Mesendoderm (in vitro differentiated cells): ENCODE results near the gene DBP. TPM values are rescaled to one million over a fixed set of nuclear protein-coding genes. Genes with fewer than 3 reads are reported as not detected.
"Not testable (repeated sequence)": the region's sequence is repeated elsewhere in the genome, so short reads cannot be mapped to it uniquely, and the experiment has no call there.

Experiments used
- DNase-seq: peaks from one replicate; pipeline ENCODE4 v3.0.0; 2013
- H2AK5ac ChIP-seq: 2 replicates; pipeline ENCODE4 v1.6.1; 2013; ENCODE audit warnings: low read length, inconsistent platforms
- H2BK120ac ChIP-seq: 2 replicates; pipeline ENCODE4 v1.6.1; 2013; ENCODE audit warnings: low read depth, mild to moderate bottlenecking, low read length, moderate library complexity, mixed read lengths
- H2BK15ac ChIP-seq: replicated peaks from 2 replicates; pipeline ENCODE4 v1.6.1; 2013; ENCODE audit warnings: low read depth, mild to moderate bottlenecking, moderate library complexity
- H2BK5ac ChIP-seq: 2 replicates; pipeline ENCODE4 v1.6.1; 2013; ENCODE audit warnings: low read length, inconsistent platforms
- H3K18ac ChIP-seq: 2 replicates; pipeline ENCODE4 v1.6.1; 2013; ENCODE audit warnings: mild to moderate bottlenecking, low read length, mixed read lengths
- H3K23ac ChIP-seq: one replicate; pipeline ENCODE4 v1.6.1; 2013; ENCODE audit warnings: low read length
- H3K27ac ChIP-seq: 2 replicates; pipeline ENCODE4 v1.5.1; 2013; ENCODE audit warnings: low read depth, mild to moderate bottlenecking, inconsistent platforms, low read length, moderate library complexity
- H3K27me3 ChIP-seq: 2 replicates; pipeline ENCODE4 v1.6.1; 2013; ENCODE audit warnings: low read length, control low read depth, mild to moderate bottlenecking, inconsistent platforms; ENCODE audit not compliant: insufficient read depth, poor library complexity
- H3K36me3 ChIP-seq: 2 replicates; pipeline ENCODE4 v1.6.1; 2013; ENCODE audit warnings: low read length, inconsistent platforms; ENCODE audit not compliant: control insufficient read depth, insufficient read depth
- H3K4ac ChIP-seq: one replicate; pipeline ENCODE4 v1.6.1; 2013; ENCODE audit warnings: low read depth, mild to moderate bottlenecking, low read length, moderate library complexity
- H3K4me1 ChIP-seq: 2 replicates; pipeline ENCODE4 v1.6.1; 2013; ENCODE audit warnings: low read depth, low read length, inconsistent platforms; ENCODE audit not compliant: control insufficient read depth
- H3K4me2 ChIP-seq: 2 replicates; pipeline ENCODE4 v1.6.1; 2013; ENCODE audit warnings: low read length
- H3K4me3 ChIP-seq: 2 replicates; pipeline ENCODE4 v1.5.1; 2013; ENCODE audit warnings: mild to moderate bottlenecking, low read length
- H3K56ac ChIP-seq: one replicate; pipeline ENCODE4 v1.6.1; 2013; ENCODE audit warnings: low read length
- H3K79me1 ChIP-seq: 2 replicates; pipeline ENCODE4 v1.6.1; 2013; ENCODE audit warnings: low read length, inconsistent platforms
- H3K79me2 ChIP-seq: 2 replicates; pipeline ENCODE4 v1.6.1; 2013; ENCODE audit warnings: mild to moderate bottlenecking, low read length; ENCODE audit not compliant: control insufficient read depth, insufficient read depth
- H3K9ac ChIP-seq: 2 replicates; pipeline ENCODE4 v1.6.1; 2013; ENCODE audit warnings: low read length, inconsistent platforms
- H4K5ac ChIP-seq: one replicate; pipeline ENCODE4 v1.6.1; 2013; ENCODE audit warnings: low read length
- H4K8ac ChIP-seq: one replicate; pipeline ENCODE4 v1.6.1; 2013; ENCODE audit warnings: low read depth, mild to moderate bottlenecking, control low read depth, low read length, moderate library complexity
- WGBS: extraction: QIAGEN DNeasy Blood & Tissue Kit; methylation state at CpG from one replicate; pipeline ENCODE4 v1.1.7; 2013; ENCODE audit warnings: low lambda C conversion rate, missing lambda C conversion rate; ENCODE audit not compliant: insufficient coverage; ENCODE audit errors: extremely low coverage; 5-methylcytosine and 5-hydroxymethylcytosine counted together
- polyA plus RNA-seq, 2 experiments: library from polyadenylated mRNA; stranded (reverse); fragments of 200-250 nt; gene quantifications; one replicate each; pipeline ENCODE4 v1.2.3, GENCODE V29; 2013

The DBP gene, protein sequence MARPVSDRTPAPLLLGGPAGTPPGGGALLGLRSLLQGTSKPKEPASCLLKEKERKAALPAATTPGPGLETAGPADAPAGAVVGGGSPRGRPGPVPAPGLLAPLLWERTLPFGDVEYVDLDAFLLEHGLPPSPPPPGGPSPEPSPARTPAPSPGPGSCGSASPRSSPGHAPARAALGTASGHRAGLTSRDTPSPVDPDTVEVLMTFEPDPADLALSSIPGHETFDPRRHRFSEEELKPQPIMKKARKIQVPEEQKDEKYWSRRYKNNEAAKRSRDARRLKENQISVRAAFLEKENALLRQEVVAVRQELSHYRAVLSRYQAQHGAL
- polyA plus RNA-seq (2013, experiment 1 of 2) = 2.0 TPM
- 1.9 TPM for polyA plus RNA-seq (2013, experiment 2 of 2)

GRCh38 chr19:48636859-48637448 lies at the start of gene DBP:
TSS of gene DBP (minus strand) at chr19:48637379. CDS start at chr19:48636994, 385 bp downstream.
- H3K79me1 ChIP-seq = no peaks in the 10 kb centered on the region
- H3K79me2 ChIP-seq = no peaks in the 10 kb centered on the region
- no peak within 1 kb of the TSS for H3K4me3 ChIP-seq
- DNase-seq = no peak
- no peak within 1 kb of the TSS for H2BK5ac ChIP-seq
- no peaks in the 10 kb centered on the region for H3K36me3 ChIP-seq
- no peak within 1 kb of the TSS for H3K18ac ChIP-seq
- H2BK120ac ChIP-seq = no peak within 1 kb of the TSS
- H2AK5ac ChIP-seq = no peak within 1 kb of the TSS
- no peak within 1 kb of the TSS for H4K8ac ChIP-seq
- H2BK15ac ChIP-seq = no peak within 1 kb of the TSS
- no peak within 1 kb of the TSS for H3K23ac ChIP-seq
- H3K27ac ChIP-seq = no peak within 1 kb of the TSS
- peaks cover 9% of the 10 kb centered on the region for H3K27me3 ChIP-seq
- H3K9ac ChIP-seq = peak within 1 kb of the TSS; percentile 31
- no peak within 1 kb of the TSS for H3K4ac ChIP-seq
- no peak within 1 kb of the TSS for H4K5ac ChIP-seq
- H3K4me1 ChIP-seq = peaks cover 10% of the 10 kb centered on the region
- no CpG with 5 or more reads among the region's 40 CpGs for WGBS
- peak within 1 kb of the TSS; percentile 66 for H3K56ac ChIP-seq
- H3K4me2 ChIP-seq = peak within 1 kb of the TSS; percentile 59

GRCh38 chr19:48686637-48687036 lies 49.5 kb upstream of the DBP start:
- no CpG with 5 or more reads among the region's 7 CpGs for WGBS

DNA sequence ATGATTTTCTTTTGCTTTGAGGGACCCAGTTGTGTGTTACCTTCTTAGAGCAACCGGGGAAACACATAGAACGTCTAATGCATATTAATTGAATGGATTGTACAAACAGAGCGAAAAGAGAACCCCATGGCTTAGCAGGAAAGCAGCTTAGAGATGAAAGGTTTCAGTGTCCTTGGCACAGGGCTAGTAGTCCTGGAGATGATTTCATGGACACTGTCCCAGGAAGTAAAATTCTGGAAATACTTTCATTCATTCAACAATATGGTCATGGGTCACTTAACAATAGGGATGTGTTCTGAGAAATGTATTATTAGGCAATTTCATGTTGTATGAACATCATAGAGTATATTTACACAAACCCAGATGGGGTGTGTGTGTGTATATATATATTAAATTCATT lies 48.9 kb upstream of the DBP start:
- no peak overlapping the region for H3K23ac ChIP-seq
- no peak overlapping the region for H3K4me3 ChIP-seq
- WGBS = no CpG with 5 or more reads among the region's 3 CpGs
- H3K79me2 ChIP-seq = no peaks in the 10 kb centered on the region
- no peaks in the 10 kb centered on the region for H3K27me3 ChIP-seq
- no peak overlapping the region for H4K5ac ChIP-seq
- H2BK120ac ChIP-seq = no peak overlapping the region
- H3K4ac ChIP-seq = no peak overlapping the region
- no peak overlapping the region for H2BK15ac ChIP-seq
- H3K27ac ChIP-seq = no peak overlapping the region
- H3K56ac ChIP-seq = no peak overlapping the region
- H3K79me1 ChIP-seq = no peaks in the 10 kb centered on the region
- no peaks in the 10 kb centered on the region for H3K36me3 ChIP-seq
- no peak overlapping the region for H3K9ac ChIP-seq
- H2AK5ac ChIP-seq = no peak overlapping the region
- DNase-seq = no peak
- no peak overlapping the region for H4K8ac ChIP-seq
- H3K4me2 ChIP-seq = no peak overlapping the region
- no peak overlapping the region for H2BK5ac ChIP-seq
- H3K4me1 ChIP-seq = no peaks in the 10 kb centered on the region
- no peak overlapping the region for H3K18ac ChIP-seq

More at GRCh38 chr19:48686637-48687036, 49.5 kb upstream of the DBP start:
- not testable (repeated sequence) for H4K5ac ChIP-seq, H3K79me2 ChIP-seq, H3K4me2 ChIP-seq, H2BK15ac ChIP-seq, H3K9ac ChIP-seq, H3K4me1 ChIP-seq, H3K4ac ChIP-seq, H3K18ac ChIP-seq, H2AK5ac ChIP-seq, DNase-seq, H3K27ac ChIP-seq, H3K27me3 ChIP-seq, H3K36me3 ChIP-seq, H4K8ac ChIP-seq, H2BK120ac ChIP-seq, H3K56ac ChIP-seq, H2BK5ac ChIP-seq, H3K4me3 ChIP-seq, H3K79me1 ChIP-seq, H3K23ac ChIP-seq

DNA sequence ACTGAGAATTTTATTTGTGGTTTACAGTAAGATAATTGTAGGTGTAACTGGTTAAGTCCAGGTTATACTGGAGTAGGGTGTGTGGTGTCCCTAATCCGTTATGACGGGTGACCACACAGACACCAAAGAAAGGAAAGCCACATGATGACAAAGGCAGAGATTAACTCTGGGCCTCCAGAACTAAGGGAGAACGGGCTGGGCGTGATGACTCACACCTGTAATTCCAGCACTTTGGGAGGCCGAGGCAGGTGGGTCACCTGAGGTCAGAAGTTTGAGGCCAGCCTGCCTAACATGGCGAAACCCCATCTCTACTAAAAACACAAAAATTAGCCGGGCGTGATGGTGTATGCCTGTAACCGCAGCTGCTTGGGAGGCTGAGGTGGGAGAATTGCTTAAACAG lies 48.4 kb upstream of the DBP start:
- no peak overlapping the region for H3K27ac ChIP-seq
- H2AK5ac ChIP-seq = no peak overlapping the region
- H3K27me3 ChIP-seq = no peaks in the 10 kb centered on the region
- H2BK120ac ChIP-seq = no peak overlapping the region
- H4K8ac ChIP-seq = no peak overlapping the region
- H3K79me1 ChIP-seq = no peaks in the 10 kb centered on the region
- peak overlapping the region; percentile 15 for H3K56ac ChIP-seq
- no peak overlapping the region for H3K9ac ChIP-seq
- no peak overlapping the region for H4K5ac ChIP-seq
- H3K4me2 ChIP-seq = no peak overlapping the region
- H3K4me3 ChIP-seq = no peak overlapping the region
- no CpG with 5 or more reads among the region's 9 CpGs for WGBS
- H3K18ac ChIP-seq = no peak overlapping the region
- H3K4me1 ChIP-seq = no peaks in the 10 kb centered on the region
- DNase-seq = no peak
- no peak overlapping the region for H2BK15ac ChIP-seq
- H3K4ac ChIP-seq = no peak overlapping the region
- H2BK5ac ChIP-seq = no peak overlapping the region
- H3K23ac ChIP-seq = no peak overlapping the region
- no peaks in the 10 kb centered on the region for H3K79me2 ChIP-seq
- H3K36me3 ChIP-seq = no peaks in the 10 kb centered on the region

DNA sequence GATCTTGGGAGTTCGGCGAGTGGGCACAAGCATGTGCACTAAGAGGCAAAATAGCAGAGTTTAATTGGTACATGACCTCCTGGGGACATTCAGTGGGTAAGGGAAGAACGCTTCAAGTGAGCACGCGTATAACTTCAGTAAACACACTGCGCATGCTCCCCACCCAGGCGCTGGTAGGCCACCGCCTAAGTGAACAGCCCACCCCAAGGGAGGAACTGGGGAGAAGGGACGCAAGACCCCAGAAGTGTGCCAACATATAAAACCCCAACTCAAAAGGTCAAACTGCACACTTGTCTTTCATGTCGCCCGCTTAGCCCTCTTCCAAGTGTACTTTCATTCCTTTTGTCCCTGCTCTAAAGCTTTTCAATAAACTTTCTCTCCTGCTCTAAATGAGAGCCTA lies 46.2 kb upstream of the DBP start:
- H2BK120ac ChIP-seq = no peak overlapping the region
- no peak overlapping the region for H4K5ac ChIP-seq
- no peaks in the 10 kb centered on the region for H3K36me3 ChIP-seq
- H3K23ac ChIP-seq = no peak overlapping the region
- no peak overlapping the region for H3K27ac ChIP-seq
- DNase-seq = no peak
- no peak overlapping the region for H2AK5ac ChIP-seq
- H3K4me2 ChIP-seq = no peak overlapping the region
- H2BK5ac ChIP-seq = no peak overlapping the region
- H3K79me2 ChIP-seq = no peaks in the 10 kb centered on the region
- H2BK15ac ChIP-seq = no peak overlapping the region
- WGBS = no CpG with 5 or more reads among the region's 11 CpGs
- H3K4me1 ChIP-seq = no peaks in the 10 kb centered on the region
- no peak overlapping the region for H3K4ac ChIP-seq
- no peaks in the 10 kb centered on the region for H3K27me3 ChIP-seq
- no peak overlapping the region for H3K56ac ChIP-seq
- no peak overlapping the region for H4K8ac ChIP-seq
- H3K79me1 ChIP-seq = no peaks in the 10 kb centered on the region
- no peak overlapping the region for H3K18ac ChIP-seq
- no peak overlapping the region for H3K9ac ChIP-seq
- no peak overlapping the region for H3K4me3 ChIP-seq
